Measurements from ENCODE around the gene OR5H2.

OR5H2 gene

GRCh38 chr3:98331329-98331728, 49.0 kb downstream of the OR5H2 start:
- no peak for DNase-seq (ENCODE audit: low read depth)
- Histone ChIP-seq H3K9ac (ENCODE audit: low read length) (no peak overlapping the region), H3K9me3 (ENCODE audit: control insufficient read depth, low read length) (no peaks in the 10 kb centered on the region), H3K36me3 (ENCODE audit: control insufficient read depth, insufficient read depth, low read length, severe bottlenecking) (no peaks in the 10 kb centered on the region), H3K4me1 (ENCODE audit: control insufficient read depth, insufficient read depth, low read length) (no peaks in the 10 kb centered on the region), H3K4me3 (ENCODE audit: low read length) (no peak overlapping the region), H3K27me3 (replicated peaks; ENCODE audit: control insufficient read depth, insufficient read depth, low read length) (peaks cover 32% of the 10 kb centered on the region)

Measured in adipocyte (in vitro differentiated cells).